ENCODE results near the gene MNAT1. TPM values are rescaled to one million over a fixed set of nuclear protein-coding genes. Genes with fewer than 3 reads are reported as not detected.
A peak's percentile ranks its signal among the peaks of the same experiment; 100 is the strongest.

The MNAT1 gene
- total RNA-seq, 1 experiment from 2014 or later, result 44.6 TPM

DNA sequence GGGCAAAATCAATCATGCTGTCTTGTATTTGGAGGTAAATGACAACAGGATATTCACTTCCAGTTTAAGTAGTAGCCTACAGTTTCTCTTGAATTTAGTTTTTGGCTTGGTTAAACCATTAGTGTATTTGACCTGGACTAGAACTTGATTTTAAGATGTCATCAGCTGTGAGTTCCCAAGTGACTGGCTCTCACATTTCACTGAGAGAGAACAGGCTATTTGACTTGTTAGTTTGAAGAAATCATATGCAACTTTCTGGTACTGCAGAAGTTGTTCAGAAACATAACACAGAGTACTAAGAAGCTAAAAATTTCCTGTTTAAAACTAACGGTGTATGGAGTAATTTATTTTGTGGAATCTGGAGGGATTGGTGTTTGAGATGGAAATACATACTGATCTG lies 22.3 kb downstream of the MNAT1 start:
- intact Hi-C loops (cut with micrococcal nuclease; ENCODE audit: unreplicated experiment), result no loop called here
- CTCF ChIA-PET, result no interaction called here
- H3K36me3 Mint-ChIP-seq (ENCODE audit: insufficient read depth, unreplicated experiment), result no peaks in the 10 kb centered on the region
- H3K9me3 Mint-ChIP-seq (ENCODE audit: low read depth, unreplicated experiment), result no peaks in the 10 kb centered on the region
- no TSS peak for BruUV-seq (replicated peaks)
- peaks cover 46% of the 10 kb centered on the region for H3K4me1 Mint-ChIP-seq (ENCODE audit: low read depth, unreplicated experiment)
- no peak overlapping the region for H3K27ac Mint-ChIP-seq (ENCODE audit: unreplicated experiment)
- H3K27me3 Mint-ChIP-seq (ENCODE audit: unreplicated experiment), result no peaks in the 10 kb centered on the region
- TF ChIP-seq, protein P1, sequence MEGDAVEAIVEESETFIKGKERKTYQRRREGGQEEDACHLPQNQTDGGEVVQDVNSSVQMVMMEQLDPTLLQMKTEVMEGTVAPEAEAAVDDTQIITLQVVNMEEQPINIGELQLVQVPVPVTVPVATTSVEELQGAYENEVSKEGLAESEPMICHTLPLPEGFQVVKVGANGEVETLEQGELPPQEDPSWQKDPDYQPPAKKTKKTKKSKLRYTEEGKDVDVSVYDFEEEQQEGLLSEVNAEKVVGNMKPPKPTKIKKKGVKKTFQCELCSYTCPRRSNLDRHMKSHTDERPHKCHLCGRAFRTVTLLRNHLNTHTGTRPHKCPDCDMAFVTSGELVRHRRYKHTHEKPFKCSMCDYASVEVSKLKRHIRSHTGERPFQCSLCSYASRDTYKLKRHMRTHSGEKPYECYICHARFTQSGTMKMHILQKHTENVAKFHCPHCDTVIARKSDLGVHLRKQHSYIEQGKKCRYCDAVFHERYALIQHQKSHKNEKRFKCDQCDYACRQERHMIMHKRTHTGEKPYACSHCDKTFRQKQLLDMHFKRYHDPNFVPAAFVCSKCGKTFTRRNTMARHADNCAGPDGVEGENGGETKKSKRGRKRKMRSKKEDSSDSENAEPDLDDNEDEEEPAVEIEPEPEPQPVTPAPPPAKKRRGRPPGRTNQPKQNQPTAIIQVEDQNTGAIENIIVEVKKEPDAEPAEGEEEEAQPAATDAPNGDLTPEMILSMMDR (IDR thresholded peaks at IDR 0.05; ENCODE audit: unreplicated experiment), result no peak
- no peak overlapping the region for H3K4me3 Mint-ChIP-seq (ENCODE audit: low read depth, unreplicated experiment)
- no peak for DNase-seq

DNA sequence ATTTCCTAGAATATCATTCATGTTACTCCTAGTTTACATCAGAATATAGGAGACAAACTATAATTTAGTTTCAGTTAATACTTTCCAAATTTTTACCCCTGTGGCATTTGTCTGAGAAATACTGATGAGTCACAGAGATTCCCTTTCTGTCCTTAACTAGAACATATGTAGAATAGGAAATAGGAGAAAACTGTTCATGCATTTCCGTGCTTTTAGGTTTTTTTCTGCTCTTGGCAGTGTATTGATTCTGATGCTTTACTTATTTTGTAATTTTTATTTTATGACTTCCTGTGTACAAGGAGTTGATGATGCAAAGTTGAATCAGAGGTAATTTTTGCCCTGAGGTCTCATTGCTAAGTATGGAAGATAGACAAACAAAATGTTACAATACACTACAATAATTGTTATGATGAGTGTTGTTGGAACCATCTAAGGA lies 23.0 kb downstream of the MNAT1 start:
- no peak for DNase-seq
- no peaks in the 10 kb centered on the region for H3K36me3 Mint-ChIP-seq (ENCODE audit: insufficient read depth, unreplicated experiment)
- CTCF ChIA-PET, result no interaction called here
- H3K9me3 Mint-ChIP-seq (ENCODE audit: low read depth, unreplicated experiment), result no peaks in the 10 kb centered on the region
- no TSS peak for BruUV-seq (replicated peaks)
- H3K4me1 Mint-ChIP-seq (ENCODE audit: low read depth, unreplicated experiment), result peaks cover 49% of the 10 kb centered on the region
- H3K27me3 Mint-ChIP-seq (ENCODE audit: unreplicated experiment), result no peaks in the 10 kb centered on the region
- H3K4me3 Mint-ChIP-seq (ENCODE audit: low read depth, unreplicated experiment), result no peak overlapping the region
- peak overlapping the region; percentile 18 for H3K27ac Mint-ChIP-seq (ENCODE audit: unreplicated experiment)
- intact Hi-C loops (cut with micrococcal nuclease; ENCODE audit: unreplicated experiment), result no loop called here
- TF ChIP-seq, protein P1 (IDR thresholded peaks at IDR 0.05; ENCODE audit: unreplicated experiment), result no peak

DNA sequence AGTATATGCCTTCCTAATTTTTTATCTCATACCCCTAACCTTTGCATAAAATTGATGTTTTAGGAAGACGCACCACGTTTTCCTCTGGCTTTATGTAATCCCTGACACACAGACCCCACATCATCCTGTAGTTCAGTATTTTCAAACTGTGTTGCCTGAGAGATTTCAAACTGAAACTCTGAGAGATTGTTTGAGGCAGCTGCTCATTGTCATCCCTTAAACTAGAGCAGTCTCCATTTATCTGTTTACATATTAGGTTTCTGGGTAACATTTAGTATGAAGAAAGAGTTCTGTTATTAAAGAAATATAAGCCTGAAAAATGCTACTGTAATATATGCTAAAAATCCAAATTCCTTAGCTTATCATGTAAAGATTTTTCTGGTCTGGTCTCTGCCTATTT lies 24.3 kb downstream of the MNAT1 start:
- Mint-ChIP-seq H3K4me3 (ENCODE audit: low read depth, unreplicated experiment) (no peak overlapping the region), H3K36me3 (ENCODE audit: insufficient read depth, unreplicated experiment) (no peaks in the 10 kb centered on the region), H3K27ac (ENCODE audit: unreplicated experiment) (peak overlapping the region; percentile 82), H3K27me3 (ENCODE audit: unreplicated experiment) (no peaks in the 10 kb centered on the region), H3K9me3 (ENCODE audit: low read depth, unreplicated experiment) (no peaks in the 10 kb centered on the region), H3K4me1 (ENCODE audit: low read depth, unreplicated experiment) (peaks cover 49% of the 10 kb centered on the region)
- no peak for DNase-seq
- no TSS peak for BruUV-seq (replicated peaks)
- intact Hi-C loops (cut with micrococcal nuclease; ENCODE audit: unreplicated experiment), result no loop called here
- TF ChIP-seq, protein P1 (IDR thresholded peaks at IDR 0.05; ENCODE audit: unreplicated experiment), result no peak
- CTCF ChIA-PET, result no interaction called here

DNA sequence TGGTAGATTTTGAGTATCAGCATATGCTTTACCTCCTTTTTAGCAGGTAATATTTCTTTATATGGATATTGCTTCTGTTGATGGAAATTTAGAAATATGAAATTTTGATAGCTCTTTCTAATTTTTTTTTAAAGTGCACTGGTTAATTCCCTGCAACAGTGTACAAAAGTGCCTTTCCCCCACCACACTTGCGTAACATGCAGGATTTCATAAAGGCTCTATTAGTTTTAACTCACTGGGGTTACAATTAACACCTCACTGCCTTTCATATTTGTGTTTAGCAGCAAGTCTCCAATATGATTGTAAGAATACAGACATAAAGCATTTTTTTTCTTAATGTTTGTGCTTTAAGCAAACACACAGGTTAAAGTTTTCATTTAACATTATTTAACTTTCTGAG lies 25.6 kb downstream of the MNAT1 start:
- H3K4me3 Mint-ChIP-seq (ENCODE audit: low read depth, unreplicated experiment), result no peak overlapping the region
- TF ChIP-seq, protein P1 (IDR thresholded peaks at IDR 0.05; ENCODE audit: unreplicated experiment), result no peak
- BruUV-seq (replicated peaks), result no TSS peak
- no peaks in the 10 kb centered on the region for H3K9me3 Mint-ChIP-seq (ENCODE audit: low read depth, unreplicated experiment)
- H3K4me1 Mint-ChIP-seq (ENCODE audit: low read depth, unreplicated experiment), result peaks cover 49% of the 10 kb centered on the region
- intact Hi-C loops (cut with micrococcal nuclease; ENCODE audit: unreplicated experiment), result loop anchor here (2.0 to 5.0 kb wide), 2 partner anchors 15 to 38 kb away; partner anchors contain the start of gene SIX4
- H3K27me3 Mint-ChIP-seq (ENCODE audit: unreplicated experiment), result no peaks in the 10 kb centered on the region
- peak overlapping the region; percentile 81 for H3K27ac Mint-ChIP-seq (ENCODE audit: unreplicated experiment)
- no peaks in the 10 kb centered on the region for H3K36me3 Mint-ChIP-seq (ENCODE audit: insufficient read depth, unreplicated experiment)
- CTCF ChIA-PET, result interaction anchor here (1.9 kb wide), 1 partner anchor 13 kb away, joined by 4 read pairs; no protein-coding TSS in a partner anchor
- no peak for DNase-seq
